Neural crest cell (in vitro differentiated cells): ENCODE measurements around the gene SPOCK1. TPM values are rescaled to one million over a fixed set of nuclear protein-coding genes. Genes with fewer than 3 reads are reported as not detected.

Experiments used
- DNase-seq: peaks from one replicate; pipeline ENCODE4 v3.0.0; 2021; ENCODE audit warnings: low read depth, mixed read lengths, low spot score
- H3K27ac Mint-ChIP-seq: one replicate; pipeline ENCODE4 v1.8.0; 2021; ENCODE audit warnings: mild to moderate bottlenecking, mixed read lengths; ENCODE audit not compliant: unreplicated experiment
- H3K27me3 Mint-ChIP-seq: 2 replicates; pipeline ENCODE4 v1.8.0; 2021; ENCODE audit warnings: low read depth, mild to moderate bottlenecking, mixed read lengths
- H3K36me3 Mint-ChIP-seq: 2 replicates; pipeline ENCODE4 v1.8.0; 2021; ENCODE audit warnings: low read depth, mild to moderate bottlenecking, mixed read lengths
- H3K4me1 Mint-ChIP-seq: 2 replicates; pipeline ENCODE4 v1.8.0; 2021; ENCODE audit warnings: mixed read lengths
- H3K4me3 Mint-ChIP-seq: one replicate; pipeline ENCODE4 v1.8.0; 2021; ENCODE audit warnings: mild to moderate bottlenecking, mixed read lengths
- H3K9me3 Mint-ChIP-seq: 2 replicates; pipeline ENCODE4 v1.8.0; 2021; ENCODE audit warnings: mixed read lengths
- total RNA-seq: library from RNA; stranded (reverse); gene quantifications from 2 replicates; pipeline ENCODE4 v1.2.1, GENCODE V29; 2021
- TF ChIP-seq, protein P1 (sequence below): fragments of 200-600 bp; sonication (generic); conservative IDR thresholded peaks from 2 replicates; pipeline ENCODE4 v1.5.0; 2021; ENCODE audit warnings: antibody characterized with exemption, mild to moderate bottlenecking

Gene SPOCK1
- total RNA-seq, 1 donor from 2014 or later = 89.7 TPM

DNA sequence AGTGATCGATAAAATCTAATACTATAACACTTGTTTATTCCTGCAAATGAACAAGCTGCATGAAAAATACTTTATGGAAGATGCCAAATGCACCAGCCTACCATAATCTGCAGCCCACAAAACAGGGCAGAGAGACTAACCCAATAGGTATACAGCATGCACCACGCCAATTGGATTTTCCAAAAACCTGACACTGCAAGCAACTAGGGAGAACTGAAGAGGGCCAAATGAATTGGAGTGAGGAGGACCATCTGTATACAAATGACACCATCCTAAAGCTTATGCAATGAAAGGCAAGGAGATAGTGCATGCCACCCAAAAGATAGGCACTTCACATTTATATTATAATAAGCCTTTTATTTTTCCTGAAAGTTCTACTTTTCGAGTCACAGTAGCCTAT, 100.4 kb downstream of the SPOCK1 start:
- Mint-ChIP-seq H3K9me3 (no peaks in the 10 kb centered on the region), H3K27me3 (no peaks in the 10 kb centered on the region), H3K4me1 (no peaks in the 10 kb centered on the region), H3K4me3 (no peak overlapping the region), H3K36me3 (no peaks in the 10 kb centered on the region), H3K27ac (no peak overlapping the region)
- TF ChIP-seq, protein P1, sequence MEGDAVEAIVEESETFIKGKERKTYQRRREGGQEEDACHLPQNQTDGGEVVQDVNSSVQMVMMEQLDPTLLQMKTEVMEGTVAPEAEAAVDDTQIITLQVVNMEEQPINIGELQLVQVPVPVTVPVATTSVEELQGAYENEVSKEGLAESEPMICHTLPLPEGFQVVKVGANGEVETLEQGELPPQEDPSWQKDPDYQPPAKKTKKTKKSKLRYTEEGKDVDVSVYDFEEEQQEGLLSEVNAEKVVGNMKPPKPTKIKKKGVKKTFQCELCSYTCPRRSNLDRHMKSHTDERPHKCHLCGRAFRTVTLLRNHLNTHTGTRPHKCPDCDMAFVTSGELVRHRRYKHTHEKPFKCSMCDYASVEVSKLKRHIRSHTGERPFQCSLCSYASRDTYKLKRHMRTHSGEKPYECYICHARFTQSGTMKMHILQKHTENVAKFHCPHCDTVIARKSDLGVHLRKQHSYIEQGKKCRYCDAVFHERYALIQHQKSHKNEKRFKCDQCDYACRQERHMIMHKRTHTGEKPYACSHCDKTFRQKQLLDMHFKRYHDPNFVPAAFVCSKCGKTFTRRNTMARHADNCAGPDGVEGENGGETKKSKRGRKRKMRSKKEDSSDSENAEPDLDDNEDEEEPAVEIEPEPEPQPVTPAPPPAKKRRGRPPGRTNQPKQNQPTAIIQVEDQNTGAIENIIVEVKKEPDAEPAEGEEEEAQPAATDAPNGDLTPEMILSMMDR = no peak
- DNase-seq = no peak

DNA sequence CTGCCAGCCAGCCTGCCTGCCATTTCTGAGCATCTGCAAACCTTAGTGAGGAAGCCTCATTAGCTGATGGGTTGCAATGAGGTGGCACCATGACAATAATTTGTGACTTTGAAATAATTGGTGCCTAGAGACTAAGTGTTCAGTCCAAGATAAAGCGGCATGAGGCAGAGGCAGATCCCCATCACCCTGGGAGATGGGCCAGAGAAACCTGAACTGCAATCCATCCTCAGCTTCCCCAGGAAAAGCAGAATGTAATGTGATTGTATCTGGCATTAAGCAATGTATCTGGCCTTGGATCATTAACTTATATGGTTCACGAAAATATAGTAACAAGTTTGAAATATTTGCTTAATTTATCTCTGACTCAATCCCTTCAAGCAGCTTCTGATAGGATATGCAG, 101.0 kb downstream of the SPOCK1 start:
- no peaks in the 10 kb centered on the region for H3K36me3 Mint-ChIP-seq

DNA sequence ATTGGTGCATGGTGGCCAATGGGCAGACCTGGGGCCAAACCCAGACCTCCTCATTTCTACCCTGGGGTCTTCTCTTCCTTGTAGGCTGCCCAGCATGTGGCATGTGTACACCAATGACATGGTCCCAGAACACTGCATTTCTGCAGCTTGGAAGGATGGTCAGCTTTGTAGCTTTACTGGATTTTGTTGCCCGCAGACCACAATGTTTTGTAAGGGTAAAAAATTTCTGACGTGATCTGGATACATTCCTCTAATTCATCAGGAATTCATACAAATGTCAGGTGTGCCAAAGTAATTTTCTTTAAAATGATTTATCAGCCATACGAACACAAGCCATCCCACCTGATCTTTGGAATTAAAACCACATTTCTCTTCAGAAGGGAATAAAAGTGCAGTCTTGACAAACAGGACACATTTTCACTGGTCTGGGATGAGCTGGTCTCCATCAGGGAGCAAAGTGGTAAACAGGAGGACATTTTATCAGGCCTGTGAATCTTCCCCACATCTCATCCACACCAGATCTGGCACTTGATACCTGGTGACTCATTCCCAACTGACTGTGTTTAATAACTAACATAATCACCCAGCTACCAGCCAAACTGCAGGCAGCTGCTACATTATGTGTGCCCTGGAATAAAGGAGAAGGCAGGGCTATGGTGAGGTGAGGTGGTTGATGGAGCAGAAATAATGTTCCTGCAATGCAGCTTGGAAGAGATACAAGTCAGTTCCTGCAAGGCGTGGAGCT, 103.9 kb downstream of the SPOCK1 start:
- H3K36me3 Mint-ChIP-seq = no peaks in the 10 kb centered on the region
- no peak for DNase-seq
- H3K27ac Mint-ChIP-seq = no peak overlapping the region
- H3K4me1 Mint-ChIP-seq = peaks cover 5% of the 10 kb centered on the region
- peaks cover 5% of the 10 kb centered on the region for H3K9me3 Mint-ChIP-seq
- H3K27me3 Mint-ChIP-seq = no peaks in the 10 kb centered on the region
- H3K4me3 Mint-ChIP-seq = no peak overlapping the region
- TF ChIP-seq, protein P1 = no peak

More for the DNA sequence above, 101.0 kb downstream of the SPOCK1 start:
- Mint-ChIP-seq H3K9me3 (no peaks in the 10 kb centered on the region), H3K27ac (no peak overlapping the region), H3K4me1 (no peaks in the 10 kb centered on the region), H3K4me3 (no peak overlapping the region), H3K27me3 (no peaks in the 10 kb centered on the region)
- no peak for DNase-seq
- TF ChIP-seq, protein P1 = no peak

DNA sequence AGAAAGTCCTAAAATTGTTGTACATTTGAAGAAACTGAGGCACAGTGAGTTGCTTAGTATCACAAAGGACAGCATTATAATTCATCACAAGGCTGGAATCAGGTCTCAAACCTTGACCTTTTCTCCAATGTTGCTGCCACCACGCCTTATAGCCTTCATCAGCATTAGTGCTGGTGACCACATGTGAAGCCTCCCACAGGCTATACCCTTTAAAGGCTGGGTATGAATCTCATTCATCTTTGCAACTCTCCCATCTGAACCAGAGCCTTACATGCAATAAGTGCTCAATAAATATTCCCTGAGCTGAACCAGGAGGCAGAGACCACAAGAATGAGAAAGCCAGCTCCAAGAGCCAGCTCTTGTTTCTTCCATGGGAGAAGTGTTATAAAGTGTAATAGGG, 104.7 kb downstream of the SPOCK1 start:
- no peak for DNase-seq
- Mint-ChIP-seq H3K9me3 (peaks cover 5% of the 10 kb centered on the region), H3K27ac (no peak overlapping the region), H3K27me3 (no peaks in the 10 kb centered on the region), H3K4me1 (peaks cover 5% of the 10 kb centered on the region), H3K4me3 (no peak overlapping the region), H3K36me3 (no peaks in the 10 kb centered on the region)
- TF ChIP-seq, protein P1 = no peak

DNA sequence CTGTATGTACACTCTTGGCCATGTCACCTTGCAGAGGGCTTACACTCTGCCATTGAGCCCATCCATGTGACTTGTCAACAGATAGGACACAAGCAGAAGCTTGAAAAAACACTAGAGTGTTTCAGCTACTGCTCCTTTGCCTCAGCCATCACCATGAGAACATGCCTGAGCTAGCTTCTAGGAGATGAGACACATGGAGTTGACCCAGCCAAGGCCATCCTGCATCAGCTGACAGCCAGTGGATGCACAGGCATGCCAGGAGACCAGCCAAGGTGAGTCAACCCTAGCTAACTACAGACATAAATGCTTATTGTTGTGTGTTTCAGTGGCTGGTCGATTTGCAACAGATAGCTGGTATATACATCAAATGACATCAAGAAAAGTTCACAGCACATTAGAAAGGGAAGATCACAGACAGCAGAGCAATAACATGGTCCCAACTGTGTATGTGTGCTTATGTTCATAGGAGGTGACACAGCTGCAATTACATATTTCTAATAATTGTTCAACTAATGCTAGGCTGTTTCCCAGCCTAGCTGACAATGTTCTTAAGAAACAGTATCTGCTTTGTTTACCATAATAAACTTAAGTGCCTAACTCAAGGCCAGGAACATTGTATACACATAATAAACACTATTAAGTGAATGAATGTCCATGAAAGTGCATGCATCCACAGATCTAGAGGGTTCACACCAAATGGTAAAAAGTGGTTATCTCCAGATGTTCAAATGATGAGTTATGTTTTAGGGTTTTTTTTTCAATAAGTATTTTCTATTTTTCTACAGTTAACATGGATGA, 105.7 kb downstream of the SPOCK1 start:
- Mint-ChIP-seq H3K36me3 (no peaks in the 10 kb centered on the region), H3K27me3 (no peaks in the 10 kb centered on the region), H3K27ac (no peak overlapping the region), H3K4me1 (peaks cover 5% of the 10 kb centered on the region), H3K9me3 (peaks cover 5% of the 10 kb centered on the region), H3K4me3 (no peak overlapping the region)
- DNase-seq = no peak
- TF ChIP-seq, protein P1 = no peak
